ENCODE data around the gene CARNS1.
A peak's percentile ranks its signal among the peaks of the same experiment; 100 is the strongest.

The CARNS1 gene

GRCh38 chr11:67372321-67372992, 43.0 kb upstream of the CARNS1 start:
- peak overlapping the region; percentile 97 for H3K27ac ChIP-seq
- no peak for TF ChIP-seq CTCF (conservative IDR thresholded peaks at IDR 0.05; ENCODE audit: low read depth)
- ChIA-PET CTCF (interaction anchor here (0.6 to 4.8 kb wide), 6 partner anchors 10 to 102 kb away, joined by 3 to 52 read pairs (median 10); partner anchors contain the start of gene POLD4), POLR2A (ENCODE audit: low non-redundant PET) (interaction anchor here (2.2 kb wide), 1 partner anchor 18 kb away, joined by 11 read pairs; the partner anchor contains the start of gene POLD4)
- DNase-seq (ENCODE audit: low spot score): no peak

- ChIA-PET CTCF (interaction anchor here (0.6 to 4.8 kb wide), 6 partner anchors 10 to 166 kb away, joined by 3 to 52 read pairs (median 8); partner anchors contain the start of gene POLD4), POLR2A (ENCODE audit: low non-redundant PET) (interaction anchor here (0.7 to 2.2 kb wide), 2 partner anchors 14 to 19 kb away, joined by 3 to 11 read pairs; partner anchors contain the start of gene POLD4)
- TF ChIP-seq CTCF (conservative IDR thresholded peaks at IDR 0.05; ENCODE audit: low read depth): no peak
- peak within 1 kb of the TSS; percentile 97 for H3K27ac ChIP-seq
- DNase-seq (ENCODE audit: low spot score): no peak
These were observed 42.4 kb upstream of the CARNS1 start, which contains the start of gene CLCF1 for GRCh38 chr11:67372993-67373647. Gene CLCF1 (minus strand): TSS chr11:67373598. CDS start chr11:67373539, 59 bp downstream.

- ChIA-PET CTCF (interaction anchor here (0.6 to 4.8 kb wide), 8 partner anchors 9 to 965 kb away, joined by 3 to 52 read pairs (median 4); partner anchors contain the start of gene POLD4), POLR2A (ENCODE audit: low non-redundant PET) (interaction anchor here (0.6 to 2.2 kb wide), 3 partner anchors 14 to 755 kb away, joined by 3 to 11 read pairs (median 3); partner anchors contain the start of gene POLD4)
- H3K27ac ChIP-seq: peak overlapping the region; percentile 97
- DNase-seq (ENCODE audit: low spot score): peak; percentile 96
- peak; percentile 62 for TF ChIP-seq CTCF (conservative IDR thresholded peaks at IDR 0.05; ENCODE audit: low read depth)
These were observed 41.6 kb upstream of the CARNS1 start for GRCh38 chr11:67373648-67374570.

GRCh38 chr11:67374571-67375281, 40.8 kb upstream of the CARNS1 start:
- POLR2A ChIA-PET (ENCODE audit: low non-redundant PET): interaction anchor here (0.6 to 2.2 kb wide), 2 partner anchors 21 to 756 kb away, joined by 3 to 11 read pairs; partner anchors contain the start of gene POLD4
- DNase-seq (ENCODE audit: low spot score): no peak
- CTCF ChIA-PET: interaction anchor here (1.6 to 4.8 kb wide), 5 partner anchors 8 to 27 kb away, joined by 4 to 52 read pairs (median 14); partner anchors contain the start of genes POLD4 and PPP1CA
- no peak for TF ChIP-seq CTCF (conservative IDR thresholded peaks at IDR 0.05; ENCODE audit: low read depth)
- H3K27ac ChIP-seq: peak overlapping the region; percentile 97

- TF ChIP-seq CTCF (conservative IDR thresholded peaks at IDR 0.05; ENCODE audit: low read depth): no peak
- H3K27ac ChIP-seq: peak overlapping the region; percentile 97
- DNase-seq (ENCODE audit: low spot score): no peak
- ChIA-PET POLR2A (ENCODE audit: low non-redundant PET) (no interaction called here), CTCF (interaction anchor here (0.9 to 2.0 kb wide), 3 partner anchors 18 to 26 kb away, joined by 3 to 7 read pairs (median 4); partner anchors contain the start of gene PPP1CA)
These were observed 40.0 kb upstream of the CARNS1 start for GRCh38 chr11:67375320-67376055.
